GM19438 (cell line): Measurements from ENCODE around the gene FZR1.

Experiments
- ATAC-seq: cut with Tn5 transposase; IDR thresholded peaks from one replicate; pipeline ENCODE4 v1.9.1; 2021; ENCODE audit warnings: low read depth; ENCODE audit not compliant: unreplicated experiment

The FZR1 gene

GRCh38 chr19:3512562-3513228 is 6.6 kb downstream of the FZR1 start:
- no peak for ATAC-seq

GRCh38 chr19:3513229-3514140 is 7.4 kb downstream of the FZR1 start:
- no peak for ATAC-seq

GRCh38 chr19:3514930-3515329 is 8.8 kb downstream of the FZR1 start:
- no peak for ATAC-seq

GRCh38 chr19:3515891-3516422 is 9.8 kb downstream of the FZR1 start:
- ATAC-seq: no peak

GRCh38 chr19:3516675-3517207 is 10.6 kb downstream of the FZR1 start:
- no peak for ATAC-seq

- no peak for ATAC-seq
Observed at GRCh38 chr19:3517638-3518037, 11.5 kb downstream of the FZR1 start.

- ATAC-seq: no peak
Observed at GRCh38 chr19:3518255-3518654, 12.1 kb downstream of the FZR1 start.

- ATAC-seq: no peak
Observed at GRCh38 chr19:3518659-3519058, 12.5 kb downstream of the FZR1 start.

- ATAC-seq: no peak
Observed at GRCh38 chr19:3519126-3519525, 13.0 kb downstream of the FZR1 start.

- no peak for ATAC-seq
Observed at GRCh38 chr19:3520166-3521103, 14.3 kb downstream of the FZR1 start.

GRCh38 chr19:3521104-3521445 is 15.0 kb downstream of the FZR1 start:
- no peak for ATAC-seq

GRCh38 chr19:3522421-3523360 is 16.6 kb downstream of the FZR1 start:
- ATAC-seq: no peak

GRCh38 chr19:3523361-3524077 is 17.4 kb downstream of the FZR1 start:
- ATAC-seq: no peak

GRCh38 chr19:3524078-3524842 is 18.1 kb downstream of the FZR1 start:
- no peak for ATAC-seq

GRCh38 chr19:3524904-3525451 is 18.9 kb downstream of the FZR1 start:
- ATAC-seq: no peak

- no peak for ATAC-seq
Observed at GRCh38 chr19:3526507-3527237, 20.6 kb downstream of the FZR1 start.
